Adrenal gland (tissue), 5 donors: Measurements from ENCODE around the gene MRPL51.

Source experiments
- POLR2A ChIP-seq, 2 donors: fragments of 450-650 bp; IDR thresholded peaks; one replicate each; pipeline ENCODE4 v1.6.1; 2017; ENCODE audit warnings: antibody characterized with exemption in 2 of 2, mild to moderate bottlenecking in 2 of 2, moderate library complexity in 1 of 2
- TF ChIP-seq, protein P1 (sequence below), 6 experiments: fragments of 450-650 bp in 4 of 6; fragments of 200-600 bp in 2 of 6; sonication (generic) in 1 of 6; IDR thresholded peaks; 1 replicate in 5 of 6; 2 replicates in 1 of 6; pipeline versions ENCODE4 v1.5.1 to v1.8.0; 2016 to 2021; ENCODE audit warnings: antibody characterized with exemption in 6 of 6, mild to moderate bottlenecking in 2 of 6, moderate library complexity in 1 of 6
- donor health status: DM: no; HTN: no; CAD: no.

DNA sequence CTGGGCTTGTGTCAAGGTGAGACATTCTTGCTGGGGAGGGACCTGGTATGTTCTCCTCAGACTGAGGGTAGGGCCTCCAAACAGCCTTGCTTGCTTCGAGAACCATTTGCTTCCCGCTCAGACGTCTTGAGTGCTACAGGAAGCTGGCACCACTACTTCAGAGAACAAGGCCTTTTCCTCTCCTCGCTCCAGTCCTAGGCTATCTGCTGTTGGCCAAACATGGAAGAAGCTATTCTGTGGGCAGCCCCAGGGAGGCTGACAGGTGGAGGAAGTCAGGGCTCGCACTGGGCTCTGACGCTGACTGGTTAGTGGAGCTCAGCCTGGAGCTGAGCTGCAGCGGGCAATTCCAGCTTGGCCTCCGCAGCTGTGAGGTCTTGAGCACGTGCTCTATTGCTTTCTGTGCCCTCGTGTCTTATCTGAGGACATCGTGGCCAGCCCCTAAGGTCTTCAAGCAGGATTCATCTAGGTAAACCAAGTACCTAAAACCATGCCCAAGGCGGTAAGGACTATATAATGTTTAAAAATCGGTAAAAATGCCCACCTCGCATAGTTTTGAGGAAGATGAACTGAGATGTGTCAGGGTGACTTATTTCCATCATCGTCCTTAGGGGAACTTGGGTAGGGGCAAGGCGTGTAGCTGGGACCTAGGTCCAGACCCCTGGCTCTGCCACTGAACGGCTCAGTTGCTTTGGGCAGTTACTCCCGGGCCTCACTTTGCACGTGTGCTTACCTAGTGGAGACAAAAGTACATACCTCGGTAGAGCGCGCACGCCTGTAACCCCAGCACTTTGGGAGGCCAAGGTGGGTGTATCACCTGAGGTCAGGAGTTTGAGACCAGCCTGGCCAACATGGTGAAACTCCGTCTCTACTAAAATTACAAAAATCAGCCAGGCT, 45.6 kb upstream of the MRPL51 start:
- TF ChIP-seq, protein P1, sequence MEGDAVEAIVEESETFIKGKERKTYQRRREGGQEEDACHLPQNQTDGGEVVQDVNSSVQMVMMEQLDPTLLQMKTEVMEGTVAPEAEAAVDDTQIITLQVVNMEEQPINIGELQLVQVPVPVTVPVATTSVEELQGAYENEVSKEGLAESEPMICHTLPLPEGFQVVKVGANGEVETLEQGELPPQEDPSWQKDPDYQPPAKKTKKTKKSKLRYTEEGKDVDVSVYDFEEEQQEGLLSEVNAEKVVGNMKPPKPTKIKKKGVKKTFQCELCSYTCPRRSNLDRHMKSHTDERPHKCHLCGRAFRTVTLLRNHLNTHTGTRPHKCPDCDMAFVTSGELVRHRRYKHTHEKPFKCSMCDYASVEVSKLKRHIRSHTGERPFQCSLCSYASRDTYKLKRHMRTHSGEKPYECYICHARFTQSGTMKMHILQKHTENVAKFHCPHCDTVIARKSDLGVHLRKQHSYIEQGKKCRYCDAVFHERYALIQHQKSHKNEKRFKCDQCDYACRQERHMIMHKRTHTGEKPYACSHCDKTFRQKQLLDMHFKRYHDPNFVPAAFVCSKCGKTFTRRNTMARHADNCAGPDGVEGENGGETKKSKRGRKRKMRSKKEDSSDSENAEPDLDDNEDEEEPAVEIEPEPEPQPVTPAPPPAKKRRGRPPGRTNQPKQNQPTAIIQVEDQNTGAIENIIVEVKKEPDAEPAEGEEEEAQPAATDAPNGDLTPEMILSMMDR (IDR thresholded peaks at IDR 0.05): no peak
- TF ChIP-seq POLR2A (IDR thresholded peaks at IDR 0.05): peak in 1 of 2 donors; percentile 5
